SU-DHL-6 (cell line): ENCODE results near the gene MPO.

Experiments
- EZH2phosphoT487 ChIP-seq: fragments of 200-600 bp; sonication (generic), shearing (Covaris generic); conservative IDR thresholded peaks from 2 replicates; pipeline ENCODE4 v1.6.1; 2018; ENCODE audit warnings: mild to moderate bottlenecking, antibody characterized with exemption, low read length, moderate library complexity, mixed read lengths
- TF ChIP-seq, protein P1 (sequence below): fragments of 200-600 bp; sonication (generic); IDR thresholded peaks from one replicate; pipeline ENCODE4 v1.5.1; 2017; ENCODE audit warnings: antibody characterized with exemption, mild to moderate bottlenecking, low read length, moderate library complexity; ENCODE audit not compliant: insufficient read depth, poor library complexity, severe bottlenecking

DNA sequence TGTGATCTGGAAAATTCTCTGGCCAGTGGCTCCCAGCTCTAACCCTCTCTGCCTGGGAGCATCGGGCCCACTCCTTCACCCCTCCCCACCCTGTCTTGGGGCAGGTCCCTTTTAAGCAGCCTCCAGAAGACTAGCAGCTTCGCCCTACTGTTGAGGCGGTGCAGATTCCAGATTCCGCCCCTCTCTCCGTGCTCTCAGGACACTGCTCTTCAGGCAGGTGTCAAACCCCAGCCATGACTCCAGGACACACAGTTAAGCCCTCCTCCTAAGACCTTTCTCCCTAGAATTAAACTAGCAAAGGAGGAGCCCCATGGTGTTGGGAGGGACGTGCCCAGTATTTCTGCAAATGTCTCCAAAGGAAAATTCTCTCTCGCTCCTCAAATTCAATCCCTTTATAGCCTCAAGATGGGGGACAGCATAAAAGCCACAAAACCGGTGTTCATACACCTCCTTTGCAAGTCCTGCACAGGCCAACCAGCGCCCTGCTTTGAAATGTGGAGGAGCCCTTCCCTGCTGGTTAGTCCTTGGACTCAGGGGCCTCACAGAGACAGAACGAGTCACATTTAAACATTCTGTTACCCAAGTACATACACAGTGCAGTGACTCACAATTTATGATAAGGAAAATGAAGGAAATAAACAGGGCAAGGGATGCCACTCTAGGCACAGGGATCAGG, 35.2 kb downstream of the MPO start:
- TF ChIP-seq, protein P1, sequence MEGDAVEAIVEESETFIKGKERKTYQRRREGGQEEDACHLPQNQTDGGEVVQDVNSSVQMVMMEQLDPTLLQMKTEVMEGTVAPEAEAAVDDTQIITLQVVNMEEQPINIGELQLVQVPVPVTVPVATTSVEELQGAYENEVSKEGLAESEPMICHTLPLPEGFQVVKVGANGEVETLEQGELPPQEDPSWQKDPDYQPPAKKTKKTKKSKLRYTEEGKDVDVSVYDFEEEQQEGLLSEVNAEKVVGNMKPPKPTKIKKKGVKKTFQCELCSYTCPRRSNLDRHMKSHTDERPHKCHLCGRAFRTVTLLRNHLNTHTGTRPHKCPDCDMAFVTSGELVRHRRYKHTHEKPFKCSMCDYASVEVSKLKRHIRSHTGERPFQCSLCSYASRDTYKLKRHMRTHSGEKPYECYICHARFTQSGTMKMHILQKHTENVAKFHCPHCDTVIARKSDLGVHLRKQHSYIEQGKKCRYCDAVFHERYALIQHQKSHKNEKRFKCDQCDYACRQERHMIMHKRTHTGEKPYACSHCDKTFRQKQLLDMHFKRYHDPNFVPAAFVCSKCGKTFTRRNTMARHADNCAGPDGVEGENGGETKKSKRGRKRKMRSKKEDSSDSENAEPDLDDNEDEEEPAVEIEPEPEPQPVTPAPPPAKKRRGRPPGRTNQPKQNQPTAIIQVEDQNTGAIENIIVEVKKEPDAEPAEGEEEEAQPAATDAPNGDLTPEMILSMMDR, result no peak
- TF ChIP-seq EZH2phosphoT487, result no peak
